AG10803 (cell line): ENCODE data around the gene ERC1.

ENCODE experiments used
- DNase-seq: peaks from one replicate; pipeline ENCODE4 v3.0.0; 2010; ENCODE audit warnings: low read depth
- H3K4me3 ChIP-seq: 2 replicates; pipeline ENCODE4 v1.5.1; 2011; ENCODE audit warnings: mild to moderate bottlenecking, low read length, control low read depth
- CTCF ChIP-seq: conservative IDR thresholded peaks from 2 replicates; pipeline ENCODE4 v1.5.1; 2011; ENCODE audit warnings: mild to moderate bottlenecking, low read length, control low read depth, inconsistent platforms

The ERC1 gene

GRCh38 chr12:1176191-1176590, 185.2 kb downstream of the ERC1 start:
- no peak for DNase-seq
- TF ChIP-seq CTCF: no peak
- no peak overlapping the region for H3K4me3 ChIP-seq

GRCh38 chr12:1179128-1179527, 188.1 kb downstream of the ERC1 start:
- no peak for TF ChIP-seq CTCF
- no peak overlapping the region for H3K4me3 ChIP-seq
- no peak for DNase-seq

GRCh38 chr12:1182069-1182468, 191.0 kb downstream of the ERC1 start:
- no peak for DNase-seq
- no peak for TF ChIP-seq CTCF
- H3K4me3 ChIP-seq: no peak overlapping the region

- DNase-seq: peak; percentile 13
- TF ChIP-seq CTCF: no peak
- no peak overlapping the region for H3K4me3 ChIP-seq
These were observed 193.4 kb downstream of the ERC1 start for GRCh38 chr12:1184402-1184801.

GRCh38 chr12:1185460-1186182, 194.6 kb downstream of the ERC1 start:
- H3K4me3 ChIP-seq: no peak overlapping the region
- DNase-seq: no peak
- no peak for TF ChIP-seq CTCF

- no peak for TF ChIP-seq CTCF
- DNase-seq: no peak
- no peak overlapping the region for H3K4me3 ChIP-seq
These were observed 195.3 kb downstream of the ERC1 start for GRCh38 chr12:1186298-1186697.

GRCh38 chr12:1188016-1188415, 197.0 kb downstream of the ERC1 start:
- no peak for TF ChIP-seq CTCF
- no peak overlapping the region for H3K4me3 ChIP-seq
- no peak for DNase-seq
